GM12864 (cell line): ENCODE measurements around the gene KCNQ1OT1.

Experiments
- DNase-seq: peaks from one replicate; pipeline ENCODE4 v3.0.0-alpha.2; 2011; ENCODE audit warnings: low read depth
- H3K4me3 ChIP-seq: 2 replicates; pipeline ENCODE4 v1.5.1; 2011; ENCODE audit warnings: mild to moderate bottlenecking, low read depth, low read length, control low read depth
- CTCF ChIP-seq: IDR thresholded peaks from 2 replicates; pipeline ENCODE4 v1.5.1; 2011; ENCODE audit warnings: low read depth, mild to moderate bottlenecking, moderate library complexity, low read length, control low read depth, inconsistent platforms; ENCODE audit errors: missing control alignments

KCNQ1OT1 gene

GRCh38 chr11:2612884-2613571 is 86.8 kb downstream of the KCNQ1OT1 start:
- no peak for DNase-seq
- no peak overlapping the region for H3K4me3 ChIP-seq

GRCh38 chr11:2609345-2609744 is 90.4 kb downstream of the KCNQ1OT1 start:
- no peak overlapping the region for H3K4me3 ChIP-seq
- no peak for TF ChIP-seq CTCF
- DNase-seq, result no peak

More at GRCh38 chr11:2612884-2613571, 86.8 kb downstream of the KCNQ1OT1 start:
- TF ChIP-seq CTCF, result no peak

- DNase-seq, result no peak
- no peak overlapping the region for H3K4me3 ChIP-seq
- TF ChIP-seq CTCF, result no peak
Measured at GRCh38 chr11:2599561-2600189, 100.1 kb downstream of the KCNQ1OT1 start.

GRCh38 chr11:2595204-2595603 is 104.6 kb downstream of the KCNQ1OT1 start:
- H3K4me3 ChIP-seq, result no peak overlapping the region
- no peak for TF ChIP-seq CTCF
- no peak for DNase-seq

GRCh38 chr11:2594267-2594666 is 105.5 kb downstream of the KCNQ1OT1 start:
- no peak for TF ChIP-seq CTCF
- no peak overlapping the region for H3K4me3 ChIP-seq
- DNase-seq, result no peak

- no peak for TF ChIP-seq CTCF
- no peak for DNase-seq
- H3K4me3 ChIP-seq, result no peak overlapping the region
Measured at GRCh38 chr11:2593393-2593950, 106.3 kb downstream of the KCNQ1OT1 start.
